HG02623 (cell line): ENCODE results near the gene NQO2.
"Not testable (repeated sequence)": the region's sequence is repeated elsewhere in the genome, so short reads cannot be mapped to it uniquely, and the experiment has no call there.

ENCODE experiments used
- ATAC-seq: cut with Tn5 transposase; IDR thresholded peaks from one replicate; pipeline ENCODE4 v1.9.1; 2021; ENCODE audit warnings: moderate library complexity; ENCODE audit not compliant: unreplicated experiment

Gene NQO2

GRCh38 chr6:3036861-3037637, 37.4 kb downstream of the NQO2 start:
- no peak for ATAC-seq

DNA sequence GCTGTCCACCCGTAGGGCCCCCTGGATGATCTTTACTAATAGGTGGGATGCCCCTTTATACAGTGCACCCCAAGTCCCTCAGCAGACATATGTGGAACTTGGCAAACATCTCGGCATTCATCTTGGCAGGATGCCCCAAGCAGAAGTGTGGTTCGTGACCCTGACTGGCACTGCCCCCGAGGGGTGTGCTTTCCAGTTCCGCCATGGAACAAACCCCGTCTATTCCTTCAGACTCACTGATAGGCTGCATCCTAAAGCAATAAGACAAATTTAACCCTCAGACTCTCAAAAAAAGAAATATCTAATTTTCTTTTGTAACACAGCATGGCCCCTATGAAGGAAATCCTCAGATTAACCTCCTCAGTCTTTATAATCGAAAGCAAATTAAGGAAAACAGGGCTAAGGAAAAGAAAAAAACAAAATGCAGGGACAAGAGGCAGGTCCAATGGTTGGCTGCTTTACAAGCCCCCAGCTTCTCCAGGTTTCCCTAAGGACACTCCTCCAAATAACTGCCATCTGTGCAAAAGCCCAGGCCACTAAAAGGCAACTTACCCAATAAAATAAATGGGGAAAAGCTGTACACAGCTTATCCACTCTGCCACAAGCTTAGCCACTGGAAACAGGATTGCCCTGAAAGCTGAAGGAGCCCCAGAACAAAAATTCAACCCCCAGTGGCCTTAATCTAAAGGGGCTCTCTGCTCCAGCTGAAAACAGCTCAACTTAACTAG, 38.1 kb downstream of the NQO2 start:
- no peak for ATAC-seq

DNA sequence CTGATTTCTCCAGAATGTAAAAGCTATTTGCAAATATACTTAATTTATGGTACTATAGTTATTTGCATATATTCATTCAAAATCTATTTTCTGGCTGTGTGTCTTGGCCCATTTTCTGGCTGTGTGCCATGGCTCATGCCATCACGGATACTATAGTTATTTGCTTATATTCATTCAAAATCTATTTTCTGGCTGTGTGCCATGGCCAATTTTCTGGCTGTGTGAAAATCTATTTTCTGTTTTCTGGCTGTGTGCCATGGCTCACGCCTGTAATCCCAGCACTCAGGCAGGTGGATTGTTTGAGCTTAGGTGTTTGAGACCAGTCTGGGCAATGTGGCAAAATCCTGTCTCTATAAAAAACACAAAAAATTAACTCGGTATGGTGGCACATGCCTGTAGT, 39.7 kb downstream of the NQO2 start:
- no peak for ATAC-seq

DNA sequence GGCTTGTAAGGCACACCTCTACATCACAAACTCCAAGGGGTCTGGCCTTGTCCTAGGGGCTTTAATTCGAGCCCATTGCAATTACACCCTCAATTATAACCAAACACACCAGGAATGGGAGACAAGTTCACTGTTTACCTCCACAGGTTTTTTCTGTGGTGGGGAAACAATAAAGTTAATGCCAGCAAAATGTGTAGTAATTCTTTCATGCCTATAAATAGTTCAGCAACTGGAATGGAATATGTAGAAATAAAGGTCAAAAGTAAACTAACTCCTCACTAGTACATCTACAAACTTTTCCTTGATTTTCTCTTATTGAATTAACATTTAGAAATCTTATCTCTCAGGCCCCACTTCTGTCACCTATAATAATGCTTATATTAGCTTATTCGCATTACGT, 41.5 kb downstream of the NQO2 start:
- no peak for ATAC-seq

DNA sequence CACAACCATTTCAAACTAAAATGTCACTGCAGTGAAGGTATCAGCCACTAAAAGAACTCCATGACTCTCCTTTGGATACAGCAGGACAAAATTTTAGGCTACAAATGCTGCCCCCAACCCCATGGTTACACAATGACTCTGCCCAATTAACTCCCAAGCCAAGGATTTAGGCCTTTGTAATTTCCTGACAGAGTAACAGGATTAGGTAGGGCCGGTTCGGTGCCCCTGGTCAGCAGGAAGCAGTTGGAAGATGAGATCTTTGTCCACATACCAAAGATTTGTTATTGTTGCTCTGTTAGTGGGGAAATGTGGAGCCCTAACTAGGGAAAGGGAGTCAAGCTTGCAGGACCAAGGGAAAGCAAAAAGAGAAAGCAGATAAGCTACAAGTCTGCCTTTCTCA, 41.9 kb downstream of the NQO2 start:
- no peak for ATAC-seq

GRCh38 chr6:3045369-3045768, 45.7 kb downstream of the NQO2 start:
- no peak for ATAC-seq

GRCh38 chr6:3045777-3046176, 46.1 kb downstream of the NQO2 start:
- ATAC-seq = no peak

GRCh38 chr6:3046295-3046694, 46.6 kb downstream of the NQO2 start:
- no peak for ATAC-seq

- ATAC-seq = not testable (repeated sequence)
Measured at GRCh38 chr6:3048009-3048408, 48.3 kb downstream of the NQO2 start.

- ATAC-seq = no peak
Measured at GRCh38 chr6:3052481-3053230, 53.0 kb downstream of the NQO2 start.

GRCh38 chr6:3053231-3053508, 53.5 kb downstream of the NQO2 start:
- no peak for ATAC-seq

GRCh38 chr6:3054229-3055157, 54.8 kb downstream of the NQO2 start:
- ATAC-seq = not testable (repeated sequence)

DNA sequence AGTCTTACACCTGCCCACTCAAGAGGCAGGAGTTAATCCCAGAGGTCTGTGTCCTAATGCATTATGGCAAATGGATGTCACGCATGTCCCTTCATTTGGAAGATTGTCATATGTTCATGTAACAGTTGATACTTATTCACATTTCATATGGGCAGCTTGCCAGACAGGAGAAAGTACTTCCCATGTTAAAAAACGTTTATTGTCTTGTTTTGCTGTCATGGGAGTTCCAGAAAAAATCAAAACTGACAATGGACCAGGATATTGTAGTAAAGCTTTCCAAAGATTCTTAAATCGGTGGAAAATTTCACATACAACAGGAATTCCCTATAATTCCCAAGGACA, 55.4 kb downstream of the NQO2 start:
- ATAC-seq = not testable (repeated sequence)

- no peak for ATAC-seq
Measured at GRCh38 chr6:3057063-3057770, 57.5 kb downstream of the NQO2 start.

- no peak for ATAC-seq
Measured at GRCh38 chr6:3058957-3059356, 59.3 kb downstream of the NQO2 start.

DNA sequence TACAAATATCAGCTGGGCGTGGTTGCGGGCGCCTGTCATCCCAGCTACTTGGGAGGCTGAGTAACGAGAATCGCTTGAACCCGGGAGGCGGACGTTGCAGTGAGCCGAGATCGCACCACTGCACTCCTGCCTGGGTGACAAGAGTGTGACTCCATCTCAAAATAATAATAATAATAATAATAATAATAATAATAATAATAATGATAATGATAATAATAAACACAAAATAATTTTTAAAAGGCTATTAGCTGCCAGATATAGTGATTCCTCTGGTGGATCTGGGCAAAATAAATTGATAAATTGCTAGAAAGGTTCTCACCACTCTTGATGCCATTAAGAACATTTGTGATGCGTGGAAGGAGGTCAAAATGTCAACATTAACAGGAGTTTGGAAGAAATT, 60.4 kb downstream of the NQO2 start:
- ATAC-seq = not testable (repeated sequence)

DNA sequence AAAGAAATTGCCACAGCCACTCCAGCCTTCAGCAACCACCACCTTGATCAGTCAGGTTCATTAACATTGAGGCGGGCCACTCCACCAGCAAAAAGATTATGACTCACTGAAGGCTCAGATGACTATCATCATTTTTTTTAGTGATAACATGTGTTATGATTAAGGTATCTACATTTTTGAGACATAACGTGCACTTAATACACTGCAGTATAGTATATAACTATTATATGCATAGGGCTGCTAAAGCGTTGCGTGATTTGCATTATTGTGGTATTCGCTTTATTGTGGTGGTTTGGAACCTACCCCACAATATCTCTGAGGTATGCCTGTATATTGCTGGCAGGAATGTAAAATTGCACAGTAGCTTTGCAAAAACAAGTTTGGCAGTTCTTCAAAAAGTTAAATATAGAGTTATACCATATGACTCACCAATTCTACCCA, 61.8 kb downstream of the NQO2 start:
- ATAC-seq = no peak

DNA sequence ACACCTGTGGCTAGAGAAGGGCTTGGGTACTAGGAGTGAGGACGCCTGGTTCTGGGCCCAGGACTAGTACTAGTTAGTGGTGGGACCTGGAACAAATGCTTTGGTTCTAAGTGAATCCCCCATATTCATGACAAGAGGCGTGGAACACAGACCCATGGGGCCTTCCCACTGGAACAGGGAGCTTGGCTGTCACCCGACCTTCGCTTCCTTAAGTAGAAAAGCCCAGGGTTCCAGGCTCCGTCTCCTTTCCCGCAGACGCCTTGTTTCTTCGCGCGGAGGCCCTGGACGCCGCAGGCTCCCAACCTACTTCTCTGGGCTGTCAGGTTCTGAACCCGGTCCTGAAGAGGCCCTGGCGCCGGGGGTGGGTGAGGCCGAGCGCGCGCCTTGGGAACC, 63.6 kb downstream of the NQO2 start:
- ATAC-seq = not testable (repeated sequence)

GRCh38 chr6:3063733-3064700, 64.3 kb downstream of the NQO2 start:
- peak; percentile 71 for ATAC-seq
